Measurements from ENCODE around the gene PHAX.

DNA sequence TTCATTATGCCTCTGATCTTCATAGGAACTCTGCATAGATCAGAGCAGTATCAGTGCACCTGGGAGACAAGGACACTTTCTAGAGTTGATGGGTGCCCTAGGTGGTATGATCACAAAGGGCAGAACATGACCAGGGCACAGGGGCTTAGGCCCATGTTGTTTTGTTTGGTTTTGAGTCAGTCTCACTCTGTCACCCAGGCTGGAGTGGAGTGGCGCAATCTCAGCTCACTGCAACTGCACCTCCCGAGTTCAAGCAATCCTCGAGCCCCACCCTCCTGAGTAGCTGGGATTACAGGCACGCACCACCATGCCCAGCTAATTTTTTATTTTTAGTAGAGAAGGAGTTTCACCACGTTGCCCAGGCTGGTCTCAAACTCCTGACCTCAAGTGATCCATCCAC, 23.3 kb upstream of the PHAX start:
- TF ChIP-seq, protein P1, sequence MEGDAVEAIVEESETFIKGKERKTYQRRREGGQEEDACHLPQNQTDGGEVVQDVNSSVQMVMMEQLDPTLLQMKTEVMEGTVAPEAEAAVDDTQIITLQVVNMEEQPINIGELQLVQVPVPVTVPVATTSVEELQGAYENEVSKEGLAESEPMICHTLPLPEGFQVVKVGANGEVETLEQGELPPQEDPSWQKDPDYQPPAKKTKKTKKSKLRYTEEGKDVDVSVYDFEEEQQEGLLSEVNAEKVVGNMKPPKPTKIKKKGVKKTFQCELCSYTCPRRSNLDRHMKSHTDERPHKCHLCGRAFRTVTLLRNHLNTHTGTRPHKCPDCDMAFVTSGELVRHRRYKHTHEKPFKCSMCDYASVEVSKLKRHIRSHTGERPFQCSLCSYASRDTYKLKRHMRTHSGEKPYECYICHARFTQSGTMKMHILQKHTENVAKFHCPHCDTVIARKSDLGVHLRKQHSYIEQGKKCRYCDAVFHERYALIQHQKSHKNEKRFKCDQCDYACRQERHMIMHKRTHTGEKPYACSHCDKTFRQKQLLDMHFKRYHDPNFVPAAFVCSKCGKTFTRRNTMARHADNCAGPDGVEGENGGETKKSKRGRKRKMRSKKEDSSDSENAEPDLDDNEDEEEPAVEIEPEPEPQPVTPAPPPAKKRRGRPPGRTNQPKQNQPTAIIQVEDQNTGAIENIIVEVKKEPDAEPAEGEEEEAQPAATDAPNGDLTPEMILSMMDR (IDR thresholded peaks at IDR 0.05; ENCODE audit: insufficient read depth, low read length), result no peak
- TF ChIP-seq, protein P2, sequence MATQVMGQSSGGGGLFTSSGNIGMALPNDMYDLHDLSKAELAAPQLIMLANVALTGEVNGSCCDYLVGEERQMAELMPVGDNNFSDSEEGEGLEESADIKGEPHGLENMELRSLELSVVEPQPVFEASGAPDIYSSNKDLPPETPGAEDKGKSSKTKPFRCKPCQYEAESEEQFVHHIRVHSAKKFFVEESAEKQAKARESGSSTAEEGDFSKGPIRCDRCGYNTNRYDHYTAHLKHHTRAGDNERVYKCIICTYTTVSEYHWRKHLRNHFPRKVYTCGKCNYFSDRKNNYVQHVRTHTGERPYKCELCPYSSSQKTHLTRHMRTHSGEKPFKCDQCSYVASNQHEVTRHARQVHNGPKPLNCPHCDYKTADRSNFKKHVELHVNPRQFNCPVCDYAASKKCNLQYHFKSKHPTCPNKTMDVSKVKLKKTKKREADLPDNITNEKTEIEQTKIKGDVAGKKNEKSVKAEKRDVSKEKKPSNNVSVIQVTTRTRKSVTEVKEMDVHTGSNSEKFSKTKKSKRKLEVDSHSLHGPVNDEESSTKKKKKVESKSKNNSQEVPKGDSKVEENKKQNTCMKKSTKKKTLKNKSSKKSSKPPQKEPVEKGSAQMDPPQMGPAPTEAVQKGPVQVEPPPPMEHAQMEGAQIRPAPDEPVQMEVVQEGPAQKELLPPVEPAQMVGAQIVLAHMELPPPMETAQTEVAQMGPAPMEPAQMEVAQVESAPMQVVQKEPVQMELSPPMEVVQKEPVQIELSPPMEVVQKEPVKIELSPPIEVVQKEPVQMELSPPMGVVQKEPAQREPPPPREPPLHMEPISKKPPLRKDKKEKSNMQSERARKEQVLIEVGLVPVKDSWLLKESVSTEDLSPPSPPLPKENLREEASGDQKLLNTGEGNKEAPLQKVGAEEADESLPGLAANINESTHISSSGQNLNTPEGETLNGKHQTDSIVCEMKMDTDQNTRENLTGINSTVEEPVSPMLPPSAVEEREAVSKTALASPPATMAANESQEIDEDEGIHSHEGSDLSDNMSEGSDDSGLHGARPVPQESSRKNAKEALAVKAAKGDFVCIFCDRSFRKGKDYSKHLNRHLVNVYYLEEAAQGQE (IDR thresholded peaks at IDR 0.05; ENCODE audit: insufficient replicate concordance, low read depth), result no peak
- no peak for TF ChIP-seq POLR2AphosphoS5 (IDR thresholded peaks at IDR 0.05; ENCODE audit: low read depth)

Measured in HL-60 (cell line).